Calu3 (cell line): ENCODE results near the gene OPN4. TPM values are rescaled to one million over a fixed set of nuclear protein-coding genes. Genes with fewer than 3 reads are reported as not detected.

Experiments
- BruUV-seq: library from RNA; stranded (reverse); fragments of 400-500 nt; replicated peaks from 2 replicates; lab custom pipeline; 2021; lab: Mats Ljungman, UMichigan
- CTCF ChIA-PET: fragments of 300-600 bp; sonication (Branson Sonifier 250); formaldehyde crosslinking; loops from one replicate; lab custom pipeline; 2022; ENCODE audit warnings: antibody characterized with exemption; lab: Charles Lee
- DNase-seq: peaks from one replicate; pipeline ENCODE4 v3.0.0; 2022
- H3K27ac Mint-ChIP-seq: one replicate; pipeline ENCODE4 v1.8.0; 2022; ENCODE audit warnings: mixed read lengths; ENCODE audit not compliant: unreplicated experiment
- H3K27me3 Mint-ChIP-seq: one replicate; pipeline ENCODE4 v1.8.0; 2022; ENCODE audit warnings: mixed read lengths; ENCODE audit not compliant: unreplicated experiment
- H3K36me3 Mint-ChIP-seq: one replicate; pipeline ENCODE4 v1.8.0; 2022; ENCODE audit warnings: mild to moderate bottlenecking, moderate library complexity, mixed read lengths; ENCODE audit not compliant: insufficient read depth, unreplicated experiment
- H3K4me1 Mint-ChIP-seq: one replicate; pipeline ENCODE4 v1.8.0; 2022; ENCODE audit warnings: mild to moderate bottlenecking, low read depth, mixed read lengths; ENCODE audit not compliant: unreplicated experiment
- H3K4me3 Mint-ChIP-seq: one replicate; pipeline ENCODE4 v1.8.0; 2022; ENCODE audit warnings: mild to moderate bottlenecking, low read depth, moderate library complexity, mixed read lengths; ENCODE audit not compliant: unreplicated experiment
- H3K9me3 Mint-ChIP-seq: one replicate; pipeline ENCODE4 v1.8.0; 2022; ENCODE audit warnings: low read depth, mixed read lengths; ENCODE audit not compliant: unreplicated experiment
- CTCF ChIP-seq: fragments of 200-600 bp; IDR thresholded peaks from one replicate; pipeline ENCODE4 v1.8.0; 2022; ENCODE audit warnings: antibody characterized with exemption; ENCODE audit not compliant: unreplicated experiment
- intact Hi-C: fragments of 100-400 bp; cut with micrococcal nuclease; formaldehyde crosslinking; loops from one replicate; pipeline ENCODE4 v1.10.0; 2022; ENCODE audit not compliant: unreplicated experiment
- total RNA-seq: library from RNA; stranded (reverse); gene quantifications from 2 replicates; pipeline ENCODE4 v1.2.3, GENCODE V29; 2022

Gene OPN4
- total RNA-seq, 1 experiment from 2014 or later = not detected

DNA sequence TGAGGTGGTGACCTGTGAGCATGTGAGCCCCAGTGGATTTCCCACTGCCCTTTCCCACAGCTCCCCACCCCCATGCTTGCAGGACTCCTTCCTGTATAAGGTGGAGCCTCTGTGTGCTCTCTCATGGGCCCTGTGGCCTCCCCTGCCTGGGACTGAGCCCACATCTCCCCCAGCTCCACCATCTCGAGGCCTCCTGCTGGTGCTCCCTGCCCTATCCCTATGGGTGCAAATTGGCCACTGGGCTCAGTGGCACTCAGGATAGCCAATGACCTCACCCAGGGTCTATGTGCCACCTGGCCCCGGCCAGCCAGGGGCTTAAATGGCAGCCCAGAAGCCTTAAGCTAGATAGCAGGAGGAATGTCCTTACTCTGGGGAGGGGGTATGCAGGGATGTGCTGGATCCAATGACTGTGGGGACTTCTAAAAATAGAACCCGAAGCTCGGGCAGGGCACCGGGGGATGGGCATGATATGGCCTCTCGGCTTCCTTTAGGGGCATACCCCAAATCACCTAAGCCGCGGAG, 16.0 kb downstream of the OPN4 start:
- Mint-ChIP-seq H3K4me1 (peaks cover 14% of the 10 kb centered on the region), H3K27me3 (no peaks in the 10 kb centered on the region), H3K36me3 (peaks cover 5% of the 10 kb centered on the region), H3K4me3 (no peak overlapping the region), H3K9me3 (no peaks in the 10 kb centered on the region), H3K27ac (no peak overlapping the region)
- CTCF ChIA-PET = interaction anchor here (1.6 kb wide), 1 partner anchor 14 kb away, joined by 3 read pairs; no protein-coding TSS in a partner anchor
- no peak for DNase-seq
- no TSS peak for BruUV-seq
- intact Hi-C loops = no loop called here
- TF ChIP-seq CTCF = no peak

DNA sequence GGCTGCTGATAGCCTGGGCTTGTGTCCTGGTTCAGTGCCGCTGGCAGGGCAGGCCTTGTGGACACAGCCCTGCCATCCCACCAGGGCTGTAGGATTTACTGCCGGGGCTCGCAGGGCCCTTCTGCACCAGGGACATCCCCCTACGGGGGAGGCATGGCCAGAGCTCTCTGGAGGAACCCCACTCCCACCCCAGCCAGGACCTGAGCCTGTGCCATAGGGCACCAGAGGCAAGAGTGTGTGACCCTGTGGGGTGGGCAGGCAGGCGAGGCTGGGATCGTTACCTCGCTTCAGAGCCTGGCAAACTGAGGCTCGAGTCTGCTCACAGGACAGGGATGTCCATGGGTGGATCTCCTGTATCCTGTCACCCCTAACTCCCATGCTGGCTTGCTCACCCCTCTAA, 16.5 kb downstream of the OPN4 start:
- intact Hi-C loops = no loop called here
- no peak for DNase-seq
- no TSS peak for BruUV-seq
- Mint-ChIP-seq H3K4me3 (no peak overlapping the region), H3K36me3 (peaks cover 5% of the 10 kb centered on the region), H3K4me1 (peaks cover 14% of the 10 kb centered on the region), H3K27ac (no peak overlapping the region), H3K9me3 (no peaks in the 10 kb centered on the region), H3K27me3 (no peaks in the 10 kb centered on the region)
- no peak for TF ChIP-seq CTCF
- CTCF ChIA-PET = interaction anchor here (1.5 to 1.6 kb wide), 2 partner anchors 14 to 68 kb away, joined by 3 read pairs; no protein-coding TSS in a partner anchor

DNA sequence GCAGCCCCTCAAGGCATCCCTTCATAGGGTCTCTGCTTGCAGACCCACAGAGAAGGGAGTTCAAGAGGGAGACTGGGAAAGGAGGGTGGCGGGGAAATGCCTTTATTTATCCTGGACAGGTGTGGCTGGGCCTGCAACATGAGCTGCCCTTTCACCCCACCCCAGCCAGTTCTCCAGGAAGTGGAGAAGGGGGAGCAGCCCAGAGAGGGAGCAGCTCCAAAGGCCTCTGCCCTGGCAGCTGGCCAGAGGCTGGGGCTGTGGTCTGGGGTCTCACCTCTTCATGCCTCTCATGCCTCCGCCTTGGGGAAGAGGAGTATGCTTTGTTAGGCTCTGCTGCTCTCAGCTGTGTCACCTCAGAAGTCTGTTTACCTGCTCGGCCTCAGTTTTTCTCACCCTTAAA, 17.1 kb downstream of the OPN4 start:
- peak; percentile 61 for DNase-seq
- intact Hi-C loops = no loop called here
- Mint-ChIP-seq H3K27ac (no peak overlapping the region), H3K27me3 (no peaks in the 10 kb centered on the region), H3K4me1 (peaks cover 14% of the 10 kb centered on the region), H3K36me3 (peaks cover 5% of the 10 kb centered on the region), H3K9me3 (no peaks in the 10 kb centered on the region), H3K4me3 (no peak overlapping the region)
- CTCF ChIA-PET = interaction anchor here (1.5 to 1.6 kb wide), 2 partner anchors 13 to 69 kb away, joined by 3 read pairs; no protein-coding TSS in a partner anchor
- TF ChIP-seq CTCF = no peak
- BruUV-seq = no TSS peak

DNA sequence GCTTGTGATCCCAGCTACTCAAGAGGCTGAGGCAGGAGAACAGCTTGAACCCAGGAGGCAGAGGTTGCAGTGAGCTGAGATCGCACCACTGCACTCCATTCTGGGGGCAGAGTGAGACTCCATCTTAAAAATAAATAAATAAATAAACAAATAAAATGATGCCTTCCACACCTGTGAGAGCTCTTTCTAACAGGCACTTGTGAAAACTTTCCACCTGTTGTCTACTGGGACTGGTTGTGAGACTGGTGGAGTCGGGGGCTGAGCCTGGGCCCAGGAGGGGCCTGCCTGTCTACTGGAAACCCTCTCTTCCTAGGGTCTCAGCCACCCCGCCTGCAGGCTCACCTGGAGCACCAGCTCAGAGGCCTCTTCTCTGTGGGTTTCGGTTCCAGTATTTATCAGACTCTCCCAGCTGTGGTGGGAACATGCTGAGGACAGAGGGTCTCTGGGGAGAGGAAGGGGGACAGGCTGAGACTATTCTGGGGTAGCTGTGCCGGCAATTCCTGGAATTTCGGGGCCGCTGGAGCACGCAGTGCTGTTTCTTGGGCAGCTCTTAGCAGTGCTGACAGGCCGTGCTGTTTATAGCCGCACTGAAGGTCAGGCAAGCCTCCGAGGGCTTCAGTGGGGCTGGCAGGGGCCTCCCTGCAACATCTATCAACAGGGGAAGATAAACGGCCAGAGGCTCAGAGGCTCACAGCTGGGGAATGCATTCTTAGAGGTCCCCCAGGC, 17.8 kb downstream of the OPN4 start:
- intact Hi-C loops = no loop called here
- no peaks in the 10 kb centered on the region for H3K9me3 Mint-ChIP-seq
- peaks cover 5% of the 10 kb centered on the region for H3K36me3 Mint-ChIP-seq
- CTCF ChIA-PET = interaction anchor here (1.5 to 1.6 kb wide), 2 partner anchors 12 to 69 kb away, joined by 3 read pairs; no protein-coding TSS in a partner anchor
- no peak for DNase-seq
- no peaks in the 10 kb centered on the region for H3K27me3 Mint-ChIP-seq
- no peak for TF ChIP-seq CTCF
- BruUV-seq = no TSS peak
- peaks cover 14% of the 10 kb centered on the region for H3K4me1 Mint-ChIP-seq
- H3K4me3 Mint-ChIP-seq = no peak overlapping the region
- no peak overlapping the region for H3K27ac Mint-ChIP-seq
